HG02571 (cell line): ENCODE data around the gene IFIH1.
A peak's percentile ranks its signal among the peaks of the same experiment; 100 is the strongest.

ENCODE experiments used
- ATAC-seq: cut with Tn5 transposase; IDR thresholded peaks from one replicate; pipeline ENCODE4 v1.9.1; 2021; ENCODE audit warnings: mild to moderate bottlenecking, moderate library complexity; ENCODE audit not compliant: unreplicated experiment

IFIH1 gene

DNA sequence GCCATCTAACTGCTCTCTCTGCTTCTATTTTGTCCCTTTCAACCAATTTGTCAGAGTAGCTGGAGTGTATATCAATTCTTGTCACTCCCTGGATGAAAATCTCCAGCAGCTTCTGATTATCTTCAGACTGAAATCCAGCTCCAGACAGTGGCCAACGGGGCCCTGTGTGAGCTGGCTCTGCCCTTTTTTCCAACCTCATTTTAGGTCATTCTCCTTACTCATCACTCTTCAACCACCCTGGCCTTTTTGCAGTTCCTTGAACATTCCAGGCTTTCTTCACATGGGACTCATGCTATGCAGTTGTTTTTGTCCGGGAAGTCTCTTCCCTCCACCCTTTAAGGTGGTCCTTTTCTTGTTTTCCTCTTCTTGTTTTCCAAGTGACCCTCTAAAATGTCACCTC, 59.8 kb downstream of the IFIH1 start:
- no peak for ATAC-seq

DNA sequence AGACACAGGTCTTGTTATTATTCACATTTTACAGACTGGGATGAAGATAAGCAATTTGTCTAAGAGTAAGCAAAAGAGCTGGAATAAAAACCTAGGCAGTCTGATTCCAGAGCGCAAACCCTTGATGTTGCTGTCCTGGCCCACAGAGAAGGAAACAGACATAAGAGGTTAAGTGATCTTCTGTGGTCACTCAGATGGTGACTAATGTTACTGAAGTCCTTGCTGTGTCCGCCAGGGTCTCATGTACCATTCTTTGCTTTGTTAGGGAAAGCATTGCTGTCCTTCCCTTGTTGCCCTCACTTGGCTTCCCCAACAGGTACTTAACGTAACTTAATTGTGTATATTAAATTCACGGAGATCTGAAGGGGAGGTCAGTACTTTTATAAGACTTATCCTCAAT, 60.3 kb downstream of the IFIH1 start:
- ATAC-seq: no peak

GRCh38 chr2:162257425-162257824, 61.1 kb downstream of the IFIH1 start:
- no peak for ATAC-seq

GRCh38 chr2:162256591-162256991, 61.9 kb downstream of the IFIH1 start:
- ATAC-seq: no peak

- ATAC-seq: no peak
These were observed 64.1 kb downstream of the IFIH1 start for GRCh38 chr2:162254236-162254871.

- no peak for ATAC-seq
These were observed 65.0 kb downstream of the IFIH1 start for GRCh38 chr2:162253435-162253834.

GRCh38 chr2:162252153-162252552, 66.3 kb downstream of the IFIH1 start:
- ATAC-seq: no peak

DNA sequence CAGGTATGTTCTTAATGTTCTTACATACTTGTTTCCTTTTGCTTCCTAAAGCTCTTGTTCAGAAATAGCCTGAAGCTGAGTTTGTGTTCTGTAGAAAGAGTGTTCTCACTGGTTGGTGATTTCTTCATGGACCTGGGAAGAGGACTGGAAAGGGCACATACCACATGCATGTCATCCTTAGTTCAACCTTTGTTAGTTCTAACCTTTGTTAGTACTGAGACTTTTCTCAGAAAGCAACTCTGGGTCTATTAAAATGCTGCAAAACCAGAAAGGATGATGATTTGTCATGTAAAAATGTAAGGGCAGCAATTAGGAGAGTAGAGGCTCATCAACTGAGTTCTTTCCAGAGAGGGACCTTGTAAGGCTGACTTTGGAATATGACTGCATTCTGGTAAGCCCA, 72.7 kb downstream of the IFIH1 start:
- no peak for ATAC-seq

DNA sequence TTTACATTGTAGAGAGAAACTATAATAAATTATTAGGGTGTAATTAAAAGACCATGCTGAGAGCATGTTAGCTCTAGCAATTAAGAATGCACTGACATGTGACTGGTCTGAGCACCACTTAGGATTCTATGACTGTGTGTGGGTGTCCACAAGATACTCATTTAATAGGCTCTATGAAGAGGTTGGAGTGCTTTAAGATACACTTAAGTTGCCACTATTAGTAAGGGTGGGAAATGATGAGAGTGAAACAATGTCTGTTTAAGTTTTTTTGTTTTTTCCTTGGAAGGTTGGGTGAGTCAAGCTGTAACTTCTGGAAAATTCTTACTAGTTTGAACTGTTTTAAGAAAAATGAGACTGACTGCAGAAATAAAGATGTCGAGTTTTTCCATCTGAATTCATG, 73.4 kb downstream of the IFIH1 start:
- no peak for ATAC-seq

DNA sequence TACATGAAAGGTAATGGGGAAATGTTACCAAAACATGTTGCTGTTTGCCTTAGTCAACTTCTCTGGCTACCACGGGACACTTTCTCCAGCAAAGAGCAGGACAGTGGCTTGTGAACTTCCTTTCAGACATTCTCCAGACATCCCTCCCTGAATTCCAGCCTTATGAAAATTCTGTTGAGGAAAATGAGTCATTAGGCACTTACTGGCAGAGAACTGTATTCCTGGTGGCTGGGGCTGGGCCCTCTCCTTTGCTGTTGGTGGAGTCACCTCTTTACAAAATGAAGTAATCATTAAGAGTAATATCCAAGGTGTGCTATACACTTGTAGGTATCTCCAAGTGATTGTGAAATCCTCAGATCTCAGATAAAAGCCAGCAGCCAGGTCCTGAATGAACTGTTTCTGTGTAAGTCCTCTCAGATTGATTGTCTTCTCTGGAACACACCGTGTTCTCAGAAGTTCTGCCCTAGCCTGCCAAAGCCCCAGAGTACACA, 73.9 kb downstream of the IFIH1 start:
- no peak for ATAC-seq

- ATAC-seq: no peak
These were observed 74.8 kb downstream of the IFIH1 start for GRCh38 chr2:162243715-162244114.

GRCh38 chr2:162243294-162243693, 75.2 kb downstream of the IFIH1 start, which contains the start of gene FAP:
Gene FAP (minus strand): TSS chr2:162243445. CDS start chr2:162243327, 118 bp downstream.
- no peak for ATAC-seq

DNA sequence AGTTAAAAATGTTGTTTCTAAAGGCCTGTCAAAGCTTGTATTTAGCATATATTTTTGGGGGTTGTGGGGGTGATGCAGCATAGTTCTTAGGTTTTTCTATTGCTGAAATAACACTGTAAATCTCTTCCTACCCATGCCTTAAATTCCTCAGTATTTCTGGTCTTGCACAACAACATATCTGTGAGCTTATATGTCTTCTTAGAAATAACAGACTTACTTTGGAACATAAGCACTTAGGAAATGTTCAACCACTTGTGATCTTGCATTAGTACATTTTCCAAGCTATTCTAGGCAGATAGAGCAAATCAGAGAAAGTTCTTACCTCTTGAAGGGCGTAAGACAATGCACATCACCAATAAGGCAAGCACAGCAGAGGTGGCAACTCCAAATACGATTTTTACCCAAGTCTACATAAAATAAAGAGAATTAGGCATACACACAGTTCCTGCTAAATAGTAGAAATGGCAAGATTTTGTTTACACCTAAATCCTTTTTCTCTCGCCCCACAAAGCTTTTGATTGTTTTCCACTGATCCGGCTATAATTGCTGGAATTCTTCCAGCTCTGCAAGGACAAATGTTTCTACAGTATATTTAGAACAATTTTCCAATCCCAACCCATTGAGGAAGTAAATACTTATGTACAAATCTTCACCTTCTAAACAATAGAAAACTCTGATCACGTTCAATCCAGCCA, 75.8 kb downstream of the IFIH1 start:
- ATAC-seq: no peak

DNA sequence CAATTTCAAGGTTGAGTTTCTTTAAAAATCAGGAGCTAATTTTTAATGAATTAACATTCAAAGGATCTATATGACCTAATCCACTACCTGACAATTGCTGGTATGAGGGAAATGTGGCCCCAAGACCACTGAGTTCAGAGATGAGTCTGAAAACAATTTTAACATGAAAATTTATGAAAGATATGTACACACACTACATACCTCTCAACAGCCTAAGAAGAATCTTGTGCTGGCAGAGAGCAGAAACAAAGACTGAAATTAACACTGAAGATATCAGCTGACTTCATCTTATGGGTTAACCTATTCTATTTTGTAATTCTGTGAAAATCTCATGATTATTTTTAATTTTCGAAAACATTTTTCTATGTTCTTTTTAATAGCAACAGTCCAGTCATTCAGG, 76.9 kb downstream of the IFIH1 start:
- ATAC-seq: no peak

DNA sequence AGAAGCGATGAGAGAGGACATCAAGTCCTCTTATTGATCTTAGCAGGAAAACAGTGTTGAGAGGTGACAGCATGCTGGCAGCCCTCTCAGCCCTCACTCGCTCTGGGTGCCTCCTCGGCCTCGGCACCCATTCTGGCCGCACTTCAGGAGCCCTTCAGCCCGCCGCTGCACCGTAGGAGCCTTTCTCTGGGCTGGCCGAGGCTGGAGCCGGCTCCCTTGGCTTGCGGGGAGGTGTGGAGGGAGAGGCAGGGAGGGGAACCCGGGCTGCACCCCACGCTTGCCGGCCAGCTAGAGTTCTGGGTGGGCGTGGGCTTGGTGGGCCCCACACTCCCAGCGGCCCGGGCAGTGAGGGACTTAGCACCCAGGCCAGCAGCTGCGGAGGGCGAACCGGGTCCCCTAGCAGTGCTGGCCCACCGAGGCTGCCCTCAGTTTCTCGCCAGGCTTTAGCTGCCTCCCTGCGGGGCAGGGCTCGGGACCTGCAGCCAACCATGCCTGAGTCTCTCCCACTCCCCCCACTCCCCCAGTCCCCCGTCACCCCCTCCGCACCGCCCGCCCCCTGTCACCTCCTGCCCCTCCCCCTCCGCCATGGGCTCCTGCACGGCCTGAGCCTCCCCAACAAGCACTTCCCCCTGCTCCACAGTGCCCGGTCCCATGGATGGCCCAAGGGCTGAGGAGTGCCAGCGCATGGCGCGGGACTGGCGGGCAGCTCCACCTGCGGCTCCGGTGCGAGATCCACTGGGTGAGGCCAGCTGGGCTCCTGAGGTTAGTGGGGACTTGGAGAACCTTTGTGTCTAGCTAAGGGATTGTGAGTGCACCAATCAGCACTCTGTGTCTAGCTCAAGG, 83.6 kb downstream of the IFIH1 start:
- no peak for ATAC-seq

GRCh38 chr2:162233197-162233596, 85.3 kb downstream of the IFIH1 start:
- ATAC-seq: no peak

DNA sequence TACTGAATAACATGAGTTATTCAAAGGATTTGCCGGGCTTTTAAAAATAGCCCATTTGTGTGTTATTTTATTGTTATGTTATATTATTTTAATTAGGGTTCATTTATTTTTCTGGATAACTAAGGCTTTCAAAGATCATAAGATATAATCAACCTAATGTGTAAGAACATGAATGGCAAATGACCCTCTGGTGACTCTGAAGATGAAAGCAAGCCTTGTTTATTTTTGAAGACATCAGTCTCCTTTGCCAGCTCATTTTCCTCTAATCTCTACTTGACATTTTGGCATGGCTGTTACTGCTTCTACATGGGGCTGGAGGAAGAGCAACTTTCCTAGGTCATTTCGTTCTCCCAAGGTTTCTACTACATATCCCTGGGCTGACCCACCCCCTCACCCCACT, 85.8 kb downstream of the IFIH1 start:
- no peak for ATAC-seq

- ATAC-seq: no peak
These were observed 86.5 kb downstream of the IFIH1 start for GRCh38 chr2:162232027-162232426.

DNA sequence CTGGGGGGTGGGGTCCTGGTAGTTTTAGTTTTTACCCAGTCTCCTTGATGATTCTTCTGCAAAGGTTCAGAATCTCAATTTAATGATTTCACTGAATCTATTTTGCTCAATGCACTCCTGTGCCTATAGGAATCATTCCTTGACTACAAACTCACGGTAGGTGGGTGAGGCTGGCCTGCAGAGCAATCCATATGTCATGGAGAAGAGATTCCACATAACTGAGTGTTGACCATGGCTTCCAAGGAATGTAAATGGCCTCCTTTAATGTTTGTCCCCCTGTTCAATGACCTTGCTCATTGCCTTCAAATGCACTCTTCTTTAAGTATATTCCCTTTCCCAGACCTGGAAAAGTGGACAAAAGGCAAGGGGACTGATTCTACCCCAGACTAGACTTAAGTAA, 87.7 kb downstream of the IFIH1 start:
- no peak for ATAC-seq

GRCh38 chr2:162226836-162227235, 91.6 kb downstream of the IFIH1 start:
- no peak for ATAC-seq

- peak; percentile 85 for ATAC-seq
These were observed 97.4 kb downstream of the IFIH1 start for GRCh38 chr2:162221064-162221463.

- no peak for ATAC-seq
These were observed 98.1 kb downstream of the IFIH1 start for GRCh38 chr2:162220368-162220767.
